Stomach (tissue), 4 donors: ENCODE results near the gene KLHL22.

Experiments used
- POLR2A ChIP-seq, 4 donors: fragments of 450-650 bp; IDR thresholded peaks; one replicate each; pipeline ENCODE4 v1.6.1; 2016; ENCODE audit warnings: antibody characterized with exemption in 4 of 4, control low read depth in 2 of 4, mild to moderate bottlenecking in 1 of 4, moderate library complexity in 1 of 4
- POLR2AphosphoS5 ChIP-seq, 3 donors: sonication (generic); formaldehyde crosslinking; IDR thresholded peaks; one replicate each; pipeline ENCODE4 v1.6.1; 2016; ENCODE audit warnings: antibody characterized with exemption in 3 of 3
- TF ChIP-seq, protein P1 (sequence below), 7 experiments: fragments of 450-650 bp in 4 of 7; fragments of 200-600 bp in 3 of 7; sonication (generic) in 3 of 7; IDR thresholded peaks; one replicate each; pipeline ENCODE4 v1.5.1; 2016 to 2019; ENCODE audit warnings: antibody characterized with exemption in 7 of 7, control low read depth in 2 of 7, mild to moderate bottlenecking in 1 of 7

GRCh38 chr22:20436768-20437612 is 58.6 kb downstream of the KLHL22 start:
- TF ChIP-seq, protein P1, sequence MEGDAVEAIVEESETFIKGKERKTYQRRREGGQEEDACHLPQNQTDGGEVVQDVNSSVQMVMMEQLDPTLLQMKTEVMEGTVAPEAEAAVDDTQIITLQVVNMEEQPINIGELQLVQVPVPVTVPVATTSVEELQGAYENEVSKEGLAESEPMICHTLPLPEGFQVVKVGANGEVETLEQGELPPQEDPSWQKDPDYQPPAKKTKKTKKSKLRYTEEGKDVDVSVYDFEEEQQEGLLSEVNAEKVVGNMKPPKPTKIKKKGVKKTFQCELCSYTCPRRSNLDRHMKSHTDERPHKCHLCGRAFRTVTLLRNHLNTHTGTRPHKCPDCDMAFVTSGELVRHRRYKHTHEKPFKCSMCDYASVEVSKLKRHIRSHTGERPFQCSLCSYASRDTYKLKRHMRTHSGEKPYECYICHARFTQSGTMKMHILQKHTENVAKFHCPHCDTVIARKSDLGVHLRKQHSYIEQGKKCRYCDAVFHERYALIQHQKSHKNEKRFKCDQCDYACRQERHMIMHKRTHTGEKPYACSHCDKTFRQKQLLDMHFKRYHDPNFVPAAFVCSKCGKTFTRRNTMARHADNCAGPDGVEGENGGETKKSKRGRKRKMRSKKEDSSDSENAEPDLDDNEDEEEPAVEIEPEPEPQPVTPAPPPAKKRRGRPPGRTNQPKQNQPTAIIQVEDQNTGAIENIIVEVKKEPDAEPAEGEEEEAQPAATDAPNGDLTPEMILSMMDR (IDR thresholded peaks at IDR 0.05), result no peak
- TF ChIP-seq POLR2A (IDR thresholded peaks at IDR 0.05) (no peak), POLR2AphosphoS5 (IDR thresholded peaks at IDR 0.05) (no peak)
